Common myeloid progenitor, CD34-positive (primary cell): ENCODE data around the gene PCDHB9.
A peak's percentile ranks its signal among the peaks of the same experiment; 100 is the strongest.
"Not testable (repeated sequence)": the region's sequence is repeated elsewhere in the genome, so short reads cannot be mapped to it uniquely, and the experiment has no call there.

Source experiments
- CTCF ChIA-PET: fragments of 350-600 bp; sonication (Branson Sonifier 250); formaldehyde crosslinking; loops from one replicate; lab custom pipeline; 2021; ENCODE audit warnings: antibody characterized with exemption; lab: Charles Lee
- POLR2A ChIA-PET: fragments of 350-600 bp; sonication (Branson Sonifier 250); formaldehyde crosslinking; loops from one replicate; lab custom pipeline; 2021; ENCODE audit warnings: antibody characterized with exemption; lab: Charles Lee
- DNase-seq, 3 donors: peaks; one replicate each; pipeline versions ENCODE4 v3.0.0 to v3.0.0-alpha.2; 2013
- H3K27ac ChIP-seq, 2 experiments: 1 replicate in 1 of 2; 2 replicates in 1 of 2; pipeline ENCODE4 v1.7.0; 2013; ENCODE audit warnings: inconsistent platforms in 2 of 2, low read length in 2 of 2, mild to moderate bottlenecking in 2 of 2, low read depth in 1 of 2, moderate library complexity in 1 of 2; ENCODE audit not compliant: severe bottlenecking in 2 of 2, insufficient read depth in 1 of 2, poor library complexity in 1 of 2
- H3K27me3 ChIP-seq, 5 experiments: replicated peaks in 2 of 5; 1 replicate in 3 of 5; 2 replicates in 2 of 5; pipeline versions ENCODE4 v1.6.1 to v1.7.0; 2013; ENCODE audit warnings: low read length in 4 of 5, mild to moderate bottlenecking in 2 of 5, moderate library complexity in 2 of 5, inconsistent platforms in 1 of 5; ENCODE audit not compliant: insufficient read depth in 5 of 5, control insufficient read depth in 4 of 5
- H3K36me3 ChIP-seq, 4 experiments: 1 replicate in 2 of 4; 2 replicates in 2 of 4; pipeline versions ENCODE4 v1.6.1 to v1.7.0; 2013; ENCODE audit warnings: low read length in 3 of 4, control low read depth in 1 of 4, mild to moderate bottlenecking in 1 of 4; ENCODE audit not compliant: control insufficient read depth in 4 of 4, insufficient read depth in 4 of 4
- H3K4me1 ChIP-seq, 4 experiments: 1 replicate in 3 of 4; 2 replicates in 1 of 4; pipeline versions ENCODE4 v1.6.1 to v1.7.1; 2013; ENCODE audit warnings: low read length in 3 of 4, mild to moderate bottlenecking in 3 of 4, control low read depth in 1 of 4, inconsistent platforms in 1 of 4, moderate library complexity in 1 of 4; ENCODE audit not compliant: control insufficient read depth in 4 of 4, insufficient read depth in 4 of 4; ENCODE audit errors: control extremely low read depth in 1 of 4
- H3K4me3 ChIP-seq, 7 experiments: 1 replicate in 4 of 7; 2 replicates in 3 of 7; pipeline versions ENCODE4 v1.5.1 to v1.7.0; 2013; ENCODE audit warnings: mild to moderate bottlenecking in 7 of 7, low read length in 6 of 7, moderate library complexity in 6 of 7, inconsistent platforms in 2 of 7, low read depth in 2 of 7, control low read depth in 1 of 7; ENCODE audit not compliant: insufficient read depth in 4 of 7, control insufficient read depth in 1 of 7; ENCODE audit errors: extremely low read depth in 1 of 7
- H3K9me3 ChIP-seq, 5 experiments: 1 replicate in 4 of 5; 2 replicates in 1 of 5; pipeline versions ENCODE4 v1.6.1 to v1.7.1; 2013; ENCODE audit warnings: low read length in 4 of 5, mild to moderate bottlenecking in 2 of 5, inconsistent platforms in 1 of 5, low read depth in 1 of 5, moderate library complexity in 1 of 5; ENCODE audit not compliant: control insufficient read depth in 4 of 5, insufficient read depth in 2 of 5; ENCODE audit errors: control extremely low read depth in 1 of 5
- WGBS: methylation state at CpG from one replicate; pipeline ENCODE4 v1.1.5; 2013; ENCODE audit not compliant: insufficient coverage; 5-methylcytosine and 5-hydroxymethylcytosine counted together

PCDHB9 gene

GRCh38 chr5:141201126-141201525 is 14.2 kb downstream of the PCDHB9 start:
- POLR2A ChIA-PET, CTCF ChIA-PET, H3K4me1 ChIP-seq, H3K36me3 ChIP-seq, H3K4me3 ChIP-seq, H3K27ac ChIP-seq, DNase-seq: not testable (repeated sequence)
- Histone ChIP-seq H3K27me3 (peaks cover 3 to 29% (median 4%) of the 10 kb centered on the region in 5 experiments), H3K9me3 (peaks cover 12 to 34% (median 15%) of the 10 kb centered on the region in 5 experiments)
- 41% methylated on average over 8 of the region's 38 CpGs for WGBS

- CTCF ChIA-PET, DNase-seq, POLR2A ChIA-PET, H3K4me3 ChIP-seq, H3K36me3 ChIP-seq, H3K27ac ChIP-seq, H3K4me1 ChIP-seq: not testable (repeated sequence)
- H3K9me3 ChIP-seq = peaks cover 8 to 34% (median 15%) of the 10 kb centered on the region in 5 experiments
- WGBS = 34% methylated on average over 27 of the region's 35 CpGs
- H3K27me3 ChIP-seq = peaks cover 3 to 32% (median 4%) of the 10 kb centered on the region in 5 experiments
Observed at GRCh38 chr5:141201646-141202045, 14.7 kb downstream of the PCDHB9 start.

- H3K4me1 ChIP-seq = no peaks in the 10 kb centered on the region
- CTCF ChIA-PET = no interaction called here
- DNase-seq = peak in 2 of 3 donors; percentile 4
- H3K36me3 ChIP-seq = no peaks in the 10 kb centered on the region
- POLR2A ChIA-PET = no interaction called here
- no peak within 1 kb of the TSS for H3K4me3 ChIP-seq
- peaks cover 3 to 37% (median 19%) of the 10 kb centered on the region in 5 experiments for H3K27me3 ChIP-seq
- H3K27ac ChIP-seq = no peak within 1 kb of the TSS
- WGBS = 22% methylated on average over 9 of the region's 11 CpGs
- peaks cover 4 to 26% (median 11%) of the 10 kb centered on the region in 5 experiments for H3K9me3 ChIP-seq
Observed at GRCh38 chr5:141208478-141208877, 21.5 kb downstream of the PCDHB9 start, which contains the start of gene PCDHB12. PCDHB12 (plus strand) TSS chr5:141208719; CDS start chr5:141208908, 189 bp downstream.

DNA sequence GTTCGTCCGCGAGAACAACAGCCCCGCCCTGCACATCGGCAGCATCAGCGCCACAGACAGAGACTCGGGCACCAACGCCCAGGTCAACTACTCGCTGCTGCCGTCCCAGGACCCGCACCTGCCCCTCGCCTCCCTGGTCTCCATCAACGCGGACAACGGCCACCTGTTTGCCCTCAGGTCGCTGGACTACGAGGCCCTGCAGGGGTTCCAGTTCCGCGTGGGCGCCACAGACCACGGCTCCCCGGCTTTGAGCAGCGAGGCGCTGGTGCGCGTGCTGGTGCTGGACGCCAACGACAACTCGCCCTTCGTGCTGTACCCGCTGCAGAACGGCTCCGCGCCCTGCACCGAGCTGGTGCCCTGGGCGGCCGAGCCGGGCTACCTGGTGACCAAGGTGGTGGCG is 23.3 kb downstream of the PCDHB9 start:
- DNase-seq, H3K4me1 ChIP-seq, H3K27ac ChIP-seq, CTCF ChIA-PET, H3K4me3 ChIP-seq, H3K36me3 ChIP-seq, POLR2A ChIA-PET: not testable (repeated sequence)
- H3K27me3 ChIP-seq = peaks cover 7 to 51% (median 19%) of the 10 kb centered on the region in 5 experiments
- H3K9me3 ChIP-seq = peaks cover 4 to 32% (median 18%) of the 10 kb centered on the region in 5 experiments
- WGBS = 33% methylated on average over 22 of the region's 39 CpGs

DNA sequence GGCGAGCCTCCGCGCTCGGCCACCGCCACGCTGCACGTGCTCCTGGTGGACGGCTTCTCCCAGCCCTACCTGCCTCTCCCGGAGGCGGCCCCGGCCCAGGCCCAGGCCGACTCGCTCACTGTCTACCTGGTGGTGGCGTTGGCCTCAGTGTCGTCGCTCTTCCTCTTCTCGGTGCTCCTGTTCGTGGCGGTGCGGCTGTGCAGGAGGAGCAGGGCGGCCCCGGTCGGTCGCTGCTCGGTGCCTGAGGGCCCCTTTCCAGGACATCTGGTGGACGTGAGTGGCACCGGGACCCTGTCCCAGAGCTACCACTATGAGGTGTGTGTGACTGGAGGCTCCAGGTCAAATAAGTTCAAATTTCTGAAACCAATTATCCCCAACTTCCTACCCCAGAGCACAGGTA is 23.9 kb downstream of the PCDHB9 start:
- H3K27me3 ChIP-seq = peaks cover 7 to 55% (median 19%) of the 10 kb centered on the region in 5 experiments
- POLR2A ChIA-PET, H3K4me3 ChIP-seq, CTCF ChIA-PET, H3K27ac ChIP-seq, H3K36me3 ChIP-seq, DNase-seq, H3K4me1 ChIP-seq: not testable (repeated sequence)
- H3K9me3 ChIP-seq = peaks cover 3 to 34% (median 20%) of the 10 kb centered on the region in 5 experiments
- WGBS = 35% methylated on average over 5 of the region's 27 CpGs

GRCh38 chr5:141213656-141214339 is 26.8 kb downstream of the PCDHB9 start, which contains the start of gene PCDHB13:
PCDHB13 (plus strand) TSS chr5:141213919; CDS start chr5:141214124, 205 bp downstream.
- CTCF ChIA-PET, POLR2A ChIA-PET, H3K27ac ChIP-seq, H3K4me3 ChIP-seq, H3K36me3 ChIP-seq, H3K4me1 ChIP-seq: not testable (repeated sequence)
- DNase-seq = peak in 2 of 3 donors; percentile 1 to 21
- no CpG with 5 or more reads among the region's 18 CpGs for WGBS
- H3K27me3 ChIP-seq = peaks cover 8 to 50% (median 19%) of the 10 kb centered on the region in 5 experiments
- peaks cover 3 to 46% (median 23%) of the 10 kb centered on the region in 5 experiments for H3K9me3 ChIP-seq

DNA sequence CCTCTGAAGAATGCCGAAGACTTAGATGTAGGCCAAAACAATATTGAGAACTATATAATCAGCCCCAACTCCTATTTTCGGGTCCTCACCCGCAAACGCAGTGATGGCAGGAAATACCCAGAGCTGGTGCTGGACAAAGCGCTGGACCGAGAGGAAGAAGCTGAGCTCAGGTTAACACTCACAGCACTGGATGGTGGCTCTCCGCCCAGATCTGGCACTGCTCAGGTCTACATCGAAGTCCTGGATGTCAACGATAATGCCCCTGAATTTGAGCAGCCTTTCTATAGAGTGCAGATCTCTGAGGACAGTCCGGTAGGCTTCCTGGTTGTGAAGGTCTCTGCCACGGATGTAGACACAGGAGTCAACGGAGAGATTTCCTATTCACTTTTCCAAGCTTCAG is 27.6 kb downstream of the PCDHB9 start:
- CTCF ChIA-PET, H3K27ac ChIP-seq, H3K4me1 ChIP-seq, DNase-seq, POLR2A ChIA-PET, H3K36me3 ChIP-seq, H3K4me3 ChIP-seq: not testable (repeated sequence)
- Histone ChIP-seq H3K9me3 (peaks cover 3 to 40% (median 23%) of the 10 kb centered on the region in 5 experiments), H3K27me3 (peaks cover 4 to 44% (median 19%) of the 10 kb centered on the region in 5 experiments)
- WGBS = 51% methylated on average over 5 of the region's 12 CpGs
